Measurements from ENCODE around the gene PLAAT4.

- TF ChIP-seq SP1 (IDR thresholded peaks at IDR 0.05) = no peak
- TF ChIP-seq SP1 (CRISPR knock-in tag; IDR thresholded peaks at IDR 0.05) = no peak
- TF ChIP-seq NCOA2 (CRISPR knock-in tag; IDR thresholded peaks at IDR 0.05) = no peak
- no peak for TF ChIP-seq MLLT10 (CRISPR knock-in tag; IDR thresholded peaks at IDR 0.05)
- TF ChIP-seq CTCF (CRISPR knock-in tag; IDR thresholded peaks at IDR 0.05) = no peak
- no peak for TF ChIP-seq MAX (IDR thresholded peaks at IDR 0.05)
- no peak for TF ChIP-seq ZNF451 (CRISPR knock-in tag; IDR thresholded peaks at IDR 0.05)
- no peak for TF ChIP-seq CHD2 (IDR thresholded peaks at IDR 0.05; ENCODE audit: low read depth, low read length)
- no peak for TF ChIP-seq PBX3 (CRISPR knock-in tag; IDR thresholded peaks at IDR 0.05; ENCODE audit: borderline replicate concordance)
- TF ChIP-seq ZNF431 (CRISPR knock-in tag; IDR thresholded peaks at IDR 0.05; ENCODE audit: borderline replicate concordance, low read depth) = no peak
- TF ChIP-seq JUN (CRISPR knock-in tag; IDR thresholded peaks at IDR 0.05) = no peak
- no peak for TF ChIP-seq ZBTB8A (CRISPR knock-in tag; IDR thresholded peaks at IDR 0.05; ENCODE audit: borderline replicate concordance, low read depth)
- TF ChIP-seq ZBTB1 (CRISPR knock-in tag; IDR thresholded peaks at IDR 0.05; ENCODE audit: borderline replicate concordance) = no peak
- no peak for TF ChIP-seq CBX2 (IDR thresholded peaks at IDR 0.05; ENCODE audit: low read depth, low read length)
- TF ChIP-seq CBX2 (CRISPR knock-in tag; IDR thresholded peaks at IDR 0.05; ENCODE audit: low read depth) = no peak
- TF ChIP-seq RAD21 (CRISPR knock-in tag; IDR thresholded peaks at IDR 0.05) = no peak
Observed at GRCh38 chr11:63523151-63523550, 13.5 kb upstream of the PLAAT4 start.
